Measurements from ENCODE around the gene ASTN2.

GRCh38 chr9:117233016-117233415 lies 181.8 kb downstream of the ASTN2 start:
- no peak for TF ChIP-seq CTCF (IDR thresholded peaks at IDR 0.05)
- TF ChIP-seq POLR2A (IDR thresholded peaks at IDR 0.05): no peak

All from prostate gland (tissue), 2 donors.